ENCODE data around the gene LDLR.

GRCh38 chr19:11096210-11096841, 7.1 kb downstream of the LDLR start:
- TF ChIP-seq, protein P1, sequence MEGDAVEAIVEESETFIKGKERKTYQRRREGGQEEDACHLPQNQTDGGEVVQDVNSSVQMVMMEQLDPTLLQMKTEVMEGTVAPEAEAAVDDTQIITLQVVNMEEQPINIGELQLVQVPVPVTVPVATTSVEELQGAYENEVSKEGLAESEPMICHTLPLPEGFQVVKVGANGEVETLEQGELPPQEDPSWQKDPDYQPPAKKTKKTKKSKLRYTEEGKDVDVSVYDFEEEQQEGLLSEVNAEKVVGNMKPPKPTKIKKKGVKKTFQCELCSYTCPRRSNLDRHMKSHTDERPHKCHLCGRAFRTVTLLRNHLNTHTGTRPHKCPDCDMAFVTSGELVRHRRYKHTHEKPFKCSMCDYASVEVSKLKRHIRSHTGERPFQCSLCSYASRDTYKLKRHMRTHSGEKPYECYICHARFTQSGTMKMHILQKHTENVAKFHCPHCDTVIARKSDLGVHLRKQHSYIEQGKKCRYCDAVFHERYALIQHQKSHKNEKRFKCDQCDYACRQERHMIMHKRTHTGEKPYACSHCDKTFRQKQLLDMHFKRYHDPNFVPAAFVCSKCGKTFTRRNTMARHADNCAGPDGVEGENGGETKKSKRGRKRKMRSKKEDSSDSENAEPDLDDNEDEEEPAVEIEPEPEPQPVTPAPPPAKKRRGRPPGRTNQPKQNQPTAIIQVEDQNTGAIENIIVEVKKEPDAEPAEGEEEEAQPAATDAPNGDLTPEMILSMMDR (IDR thresholded peaks at IDR 0.05), result no peak
- TF ChIP-seq POLR2A (IDR thresholded peaks at IDR 0.05), result no peak

Data from heart left ventricle (tissue), 13 donors.